ENCODE measurements around the gene ZFP36L2. TPM values are rescaled to one million over a fixed set of nuclear protein-coding genes. Genes with fewer than 3 reads are reported as not detected.

The ZFP36L2 gene
- total RNA-seq, 4 donors from 2014 or later: 81.7 to 117 (median 85.7) TPM

DNA sequence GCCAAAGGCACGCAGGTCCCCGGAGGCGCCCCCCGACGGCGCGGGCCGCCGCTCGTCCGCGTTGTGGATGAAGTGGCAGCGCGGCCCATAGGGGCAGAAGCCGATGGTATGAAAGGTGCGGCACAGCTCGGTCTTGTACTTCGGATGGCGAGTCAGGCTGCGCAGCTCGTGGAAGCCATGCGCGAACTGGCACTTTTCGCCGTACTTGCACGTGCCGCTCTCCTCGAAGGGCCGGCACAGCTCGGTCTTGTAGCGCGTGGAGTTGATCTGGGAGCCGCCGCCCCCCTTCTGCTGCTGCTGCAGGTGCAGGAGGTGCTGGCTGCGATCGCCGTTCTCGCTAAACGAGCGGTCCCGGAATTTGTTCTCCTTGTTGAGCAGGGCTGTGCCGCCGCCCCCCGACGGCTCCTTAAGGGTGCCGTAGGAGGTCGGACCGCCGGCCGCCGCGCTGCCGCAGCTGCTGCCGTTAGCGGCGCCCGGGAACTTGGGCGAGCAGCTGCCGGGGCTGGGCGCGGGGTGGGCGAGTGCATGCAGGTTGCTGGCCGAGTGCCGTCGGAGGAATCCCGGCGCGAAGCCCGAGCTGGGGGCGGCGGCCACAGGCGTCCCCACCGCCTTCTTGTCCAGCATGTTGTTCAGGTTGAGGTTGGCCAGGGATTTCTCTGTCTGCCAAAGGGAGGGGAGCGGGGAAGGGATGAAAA, 1.2 kb downstream of the ZFP36L2 start:
- TF ChIP-seq, protein P1, sequence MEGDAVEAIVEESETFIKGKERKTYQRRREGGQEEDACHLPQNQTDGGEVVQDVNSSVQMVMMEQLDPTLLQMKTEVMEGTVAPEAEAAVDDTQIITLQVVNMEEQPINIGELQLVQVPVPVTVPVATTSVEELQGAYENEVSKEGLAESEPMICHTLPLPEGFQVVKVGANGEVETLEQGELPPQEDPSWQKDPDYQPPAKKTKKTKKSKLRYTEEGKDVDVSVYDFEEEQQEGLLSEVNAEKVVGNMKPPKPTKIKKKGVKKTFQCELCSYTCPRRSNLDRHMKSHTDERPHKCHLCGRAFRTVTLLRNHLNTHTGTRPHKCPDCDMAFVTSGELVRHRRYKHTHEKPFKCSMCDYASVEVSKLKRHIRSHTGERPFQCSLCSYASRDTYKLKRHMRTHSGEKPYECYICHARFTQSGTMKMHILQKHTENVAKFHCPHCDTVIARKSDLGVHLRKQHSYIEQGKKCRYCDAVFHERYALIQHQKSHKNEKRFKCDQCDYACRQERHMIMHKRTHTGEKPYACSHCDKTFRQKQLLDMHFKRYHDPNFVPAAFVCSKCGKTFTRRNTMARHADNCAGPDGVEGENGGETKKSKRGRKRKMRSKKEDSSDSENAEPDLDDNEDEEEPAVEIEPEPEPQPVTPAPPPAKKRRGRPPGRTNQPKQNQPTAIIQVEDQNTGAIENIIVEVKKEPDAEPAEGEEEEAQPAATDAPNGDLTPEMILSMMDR (IDR thresholded peaks at IDR 0.05): no peak
- no peak for TF ChIP-seq POLR2A (IDR thresholded peaks at IDR 0.05; ENCODE audit: low read depth)
- TF ChIP-seq EP300 (IDR thresholded peaks at IDR 0.05): no peak
- no peak for TF ChIP-seq POLR2AphosphoS5 (IDR thresholded peaks at IDR 0.05)
- peaks cover 52 to 73% (median 57%) of the 10 kb centered on the region in 4 donors for H3K4me1 ChIP-seq
- peak overlapping the region; percentile 80 to 93 (median 90) for H3K4me3 ChIP-seq

DNA sequence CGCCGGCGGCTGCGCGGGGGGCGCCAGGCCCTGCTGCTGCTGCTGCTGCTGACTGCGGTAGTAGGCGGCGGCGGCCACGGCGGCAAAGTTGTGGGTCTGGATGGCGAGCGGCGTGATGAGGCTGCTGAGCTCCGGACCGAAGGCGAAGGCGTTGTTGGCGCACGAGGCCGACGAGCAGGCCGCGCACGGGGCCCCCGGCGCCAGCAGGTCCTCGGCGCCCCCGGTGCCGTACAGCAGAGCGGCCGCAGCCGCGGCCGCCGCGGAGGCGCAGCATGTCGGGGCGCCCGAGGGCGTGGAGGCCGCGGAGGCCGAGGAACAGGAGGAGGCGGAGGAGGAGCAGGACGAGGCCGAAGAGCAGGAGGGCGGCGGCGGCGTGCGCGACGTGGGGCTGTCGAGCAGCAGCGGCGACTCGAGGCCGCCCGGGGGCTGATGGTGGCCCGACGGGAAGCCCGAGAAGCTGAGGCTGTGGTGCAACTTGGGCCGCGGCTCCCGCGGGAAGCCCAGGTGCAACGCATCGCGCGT, 1.8 kb downstream of the ZFP36L2 start:
- no peak for DNase-seq (ENCODE audit: extremely low spot score)
- Histone ChIP-seq H3K4me1 (peaks cover 54 to 73% (median 61%) of the 10 kb centered on the region in 4 donors), H3K4me3 (peak overlapping the region; percentile 80 to 93 (median 90)), H3K27me3 (no peaks in the 10 kb centered on the region), H3K9me3 (no peaks in the 10 kb centered on the region), H3K36me3 (peaks cover 15 to 35% (median 25%) of the 10 kb centered on the region in 4 donors), H3K27ac (replicated peaks in 1 of 4) (peak overlapping the region; percentile 97 to 100 (median 98))
- intact Hi-C loops (cut with DNase I): loop anchor here (5.0 kb wide), 4 partner anchors 137 to 313 kb away; no protein-coding TSS in a partner anchor
- no peak for TF ChIP-seq POLR2AphosphoS5 (IDR thresholded peaks at IDR 0.05)
- TF ChIP-seq POLR2A (IDR thresholded peaks at IDR 0.05; ENCODE audit: low read depth): no peak
- TF ChIP-seq EP300 (IDR thresholded peaks at IDR 0.05): no peak
- TF ChIP-seq, protein P1 (IDR thresholded peaks at IDR 0.05): no peak
- WGBS: no CpG with 5 or more reads among the region's 74 CpGs

More for the DNA sequence above, 1.2 kb downstream of the ZFP36L2 start:
- Histone ChIP-seq H3K9me3 (no peaks in the 10 kb centered on the region), H3K27ac (replicated peaks in 1 of 4) (peak overlapping the region; percentile 97 to 100 (median 98)), H3K27me3 (no peaks in the 10 kb centered on the region), H3K36me3 (peaks cover 15 to 40% (median 27%) of the 10 kb centered on the region in 4 donors)
- intact Hi-C loops (cut with DNase I): loop anchor here (5.0 kb wide), 3 partner anchors 138 to 278 kb away; no protein-coding TSS in a partner anchor
- WGBS: 1% methylated on average over 45 of the region's 74 CpGs
- no peak for DNase-seq (ENCODE audit: extremely low spot score)

DNA sequence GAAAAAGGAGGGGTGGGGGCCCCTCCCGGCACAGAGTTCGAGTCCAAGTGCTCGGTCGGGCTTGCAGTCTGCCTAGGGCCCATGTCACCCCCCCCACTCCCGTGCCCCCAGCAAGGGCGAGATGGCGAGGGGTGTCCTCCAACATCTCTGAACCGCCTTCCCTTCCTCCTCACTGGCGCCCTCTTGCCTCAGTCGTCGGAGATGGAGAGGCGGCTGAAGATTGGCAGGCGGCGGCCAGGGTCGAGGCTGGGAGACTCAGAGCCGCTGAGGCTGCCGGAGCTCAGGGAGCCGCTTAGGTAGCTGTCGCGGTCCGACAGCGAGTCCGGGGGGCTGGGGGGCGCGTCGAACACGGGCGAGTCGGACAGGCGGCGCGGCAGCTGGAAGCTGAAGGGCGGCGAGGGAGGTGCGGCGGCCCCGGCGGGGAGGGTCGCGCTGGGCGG, 2.3 kb downstream of the ZFP36L2 start:
- intact Hi-C loops (cut with DNase I): loop anchor here (5.0 kb wide), 1 partner anchor 313 kb away; no protein-coding TSS in a partner anchor
- H3K27me3 ChIP-seq: no peaks in the 10 kb centered on the region
- peak overlapping the region; percentile 97 to 100 (median 98) for H3K27ac ChIP-seq (replicated peaks in 1 of 4)
- no peak for DNase-seq (ENCODE audit: extremely low spot score)
- peak overlapping the region; percentile 80 to 93 (median 90) for H3K4me3 ChIP-seq
- TF ChIP-seq, protein P1 (IDR thresholded peaks at IDR 0.05): peak in 2 of 3 experiments; percentile 19 to 28
- peak in 1 of 2 donors; percentile 55 for TF ChIP-seq POLR2AphosphoS5 (IDR thresholded peaks at IDR 0.05)
- no peak for TF ChIP-seq POLR2A (IDR thresholded peaks at IDR 0.05; ENCODE audit: low read depth)
- no peak for TF ChIP-seq EP300 (IDR thresholded peaks at IDR 0.05)
- WGBS: under 1% methylated on average over 11 of the region's 41 CpGs
- peaks cover 15 to 35% (median 25%) of the 10 kb centered on the region in 4 donors for H3K36me3 ChIP-seq
- no peaks in the 10 kb centered on the region for H3K9me3 ChIP-seq
- H3K4me1 ChIP-seq: peaks cover 54 to 73% (median 62%) of the 10 kb centered on the region in 4 donors

DNA sequence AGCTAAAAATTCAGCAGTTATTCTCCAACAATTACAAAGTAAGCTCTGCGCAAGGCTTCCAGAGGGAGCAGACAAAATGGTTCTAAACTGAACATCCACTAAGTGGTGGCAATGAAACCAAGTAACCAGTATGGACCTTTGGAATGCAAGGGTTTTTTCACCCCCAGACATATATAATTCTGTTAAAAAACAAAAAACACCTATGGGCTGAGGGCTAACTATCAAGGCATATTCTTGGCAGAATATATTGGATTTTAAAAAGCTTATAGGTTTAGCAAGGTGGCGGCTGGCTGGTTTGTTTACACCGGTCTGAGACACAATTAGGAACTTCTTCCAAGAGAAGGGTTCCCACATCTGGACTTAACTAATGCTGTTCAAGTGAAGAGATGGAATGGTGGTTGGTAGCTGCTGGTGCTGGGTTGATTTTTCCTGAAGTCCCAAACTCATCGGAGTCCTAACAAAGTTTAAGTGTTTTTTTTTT, 2.8 kb downstream of the ZFP36L2 start:
- WGBS: 1% methylated on average over 4 of the region's 4 CpGs
- Histone ChIP-seq H3K4me1 (peaks cover 54 to 73% (median 62%) of the 10 kb centered on the region in 4 donors), H3K36me3 (peaks cover 15 to 35% (median 25%) of the 10 kb centered on the region in 4 donors), H3K27ac (replicated peaks in 1 of 4) (peak overlapping the region; percentile 97 to 100 (median 98)), H3K4me3 (peak overlapping the region; percentile 80 to 93 (median 90)), H3K27me3 (no peaks in the 10 kb centered on the region), H3K9me3 (no peaks in the 10 kb centered on the region)
- intact Hi-C loops (cut with DNase I): loop anchor here (5.0 kb wide), 1 partner anchor 314 kb away; no protein-coding TSS in a partner anchor
- TF ChIP-seq, protein P1 (IDR thresholded peaks at IDR 0.05): no peak
- TF ChIP-seq POLR2A (IDR thresholded peaks at IDR 0.05; ENCODE audit: low read depth): no peak
- no peak for TF ChIP-seq POLR2AphosphoS5 (IDR thresholded peaks at IDR 0.05)
- no peak for TF ChIP-seq EP300 (IDR thresholded peaks at IDR 0.05)
- DNase-seq (ENCODE audit: extremely low spot score): no peak
